LNCaP clone FGC (cell line): Measurements from ENCODE around the gene EGLN1.

ENCODE experiments used
- DNase-seq: peaks from one replicate; pipeline ENCODE4 v3.0.0-alpha.2; 2011; ENCODE audit warnings: low read depth
- H3K4me3 ChIP-seq: 2 replicates; pipeline ENCODE4 v1.5.1; 2011; ENCODE audit warnings: mild to moderate bottlenecking, low read depth, low read length, control low read depth
- CTCF ChIP-seq: IDR thresholded peaks from 2 replicates; pipeline ENCODE4 v1.5.1; 2012; ENCODE audit warnings: mild to moderate bottlenecking; ENCODE audit not compliant: control insufficient read depth, insufficient read depth; ENCODE audit errors: extremely low read depth

The EGLN1 gene

GRCh38 chr1:231407547-231408396, 14.3 kb downstream of the EGLN1 start:
- no peak for DNase-seq
- TF ChIP-seq CTCF, result no peak
- H3K4me3 ChIP-seq, result no peak overlapping the region

- H3K4me3 ChIP-seq, result no peak overlapping the region
- no peak for DNase-seq
- TF ChIP-seq CTCF, result no peak
Measured at GRCh38 chr1:231407049-231407448, 15.0 kb downstream of the EGLN1 start.

GRCh38 chr1:231404318-231404717, 17.8 kb downstream of the EGLN1 start:
- no peak for TF ChIP-seq CTCF
- DNase-seq, result no peak
- H3K4me3 ChIP-seq, result no peak overlapping the region

GRCh38 chr1:231401478-231401877, 20.6 kb downstream of the EGLN1 start:
- no peak overlapping the region for H3K4me3 ChIP-seq
- no peak for TF ChIP-seq CTCF
- DNase-seq, result no peak

GRCh38 chr1:231397886-231398671, 24.0 kb downstream of the EGLN1 start:
- DNase-seq, result no peak
- no peak for TF ChIP-seq CTCF
- no peak overlapping the region for H3K4me3 ChIP-seq

GRCh38 chr1:231396643-231397042, 25.4 kb downstream of the EGLN1 start:
- no peak for DNase-seq
- no peak for TF ChIP-seq CTCF
- no peak overlapping the region for H3K4me3 ChIP-seq
